A549 (cell line): ENCODE data around the gene SMG6. TPM values are rescaled to one million over a fixed set of nuclear protein-coding genes. Genes with fewer than 3 reads are reported as not detected.

Source experiments
- ATAC-seq, 2 experiments: fragments of 200-7000 bp in 1 of 2; fragments of >200 bp in 1 of 2; cut with Nextera tagmentation in 1 of 2; cut with Tn5 transposase in 1 of 2; 3 replicates each; pipeline versions ENCODE4 v1.8.0 to v1.9.1; 2018 to 2020; ENCODE audit warnings: mild to moderate bottlenecking in 1 of 2, moderate library complexity in 1 of 2
- CTCF ChIA-PET: fragments of 300-600 bp; sonication (Branson Sonifier 250); formaldehyde crosslinking; extraction: SDS; loops from one replicate; lab custom pipeline; 2021; ENCODE audit warnings: antibody characterized with exemption, inconsistent platforms; lab: Yijun Ruan, JAX
- POLR2A ChIA-PET: fragments of 350-600 bp; formaldehyde crosslinking; extraction: SDS; loops from one replicate; lab custom pipeline; 2021; ENCODE audit warnings: antibody characterized with exemption, inconsistent platforms; lab: Yijun Ruan, JAX
- DNase-seq, 2 experiments: peaks; one replicate each; pipeline versions ENCODE4 v3.0.0 to v3.0.0-alpha.2; 2011 to 2016; ENCODE audit warnings: low read depth in 1 of 2, low spot score in 1 of 2
- FAIRE-seq: peaks from 2 replicates; lab custom pipeline; 2011; peaks lifted over from hg19 to GRCh38; lab: Jason Lieb, UNC
- H3K27ac ChIP-seq, 2 experiments: fragments of >200 bp; sonication (Bioruptor Twin); formaldehyde crosslinking; 3 replicates each; pipeline ENCODE4 v1.5.1; 2016 to 2017
- H3K4me1 ChIP-seq: fragments of >200 bp; sonication (Bioruptor Twin); formaldehyde crosslinking; 3 replicates; pipeline ENCODE4 v1.6.1; 2016
- H3K4me2 ChIP-seq: fragments of >200 bp; sonication (Bioruptor Twin); formaldehyde crosslinking; 3 replicates; pipeline ENCODE4 v1.6.1; 2016
- H3K4me3 ChIP-seq: fragments of >200 bp; sonication (Bioruptor Twin); formaldehyde crosslinking; 3 replicates; pipeline ENCODE4 v1.5.1; 2016
- H3K9me3 ChIP-seq: fragments of >200 bp; sonication (Bioruptor Twin); formaldehyde crosslinking; 3 replicates; pipeline ENCODE4 v1.6.1; 2016
- BHLHE40 ChIP-seq: IDR thresholded peaks from 2 replicates; pipeline ENCODE4 v1.6.1; 2012; ENCODE audit warnings: low read depth, low read length, inconsistent platforms
- CBX2 ChIP-seq: fragments of 200-600 bp; sonication (generic); IDR thresholded peaks from 2 replicates; pipeline ENCODE4 v1.6.1; 2016; ENCODE audit warnings: low read depth, mild to moderate bottlenecking, borderline replicate concordance
- EHMT2 ChIP-seq: fragments of 200-600 bp; sonication (generic); IDR thresholded peaks from 2 replicates; pipeline ENCODE4 v1.6.1; 2016; ENCODE audit warnings: antibody characterized with exemption, low read depth, mild to moderate bottlenecking, moderate library complexity
- ELK1 ChIP-seq: fragments of 150-350 bp; IDR thresholded peaks from 2 replicates; pipeline ENCODE4 v1.6.1; 2014; ENCODE audit warnings: low read depth, mild to moderate bottlenecking, low read length
- ESRRA ChIP-seq: fragments of 150-350 bp; IDR thresholded peaks from 2 replicates; pipeline ENCODE4 v1.6.1; 2014; ENCODE audit warnings: mild to moderate bottlenecking, low read length, borderline replicate concordance
- FOSB ChIP-seq: fragments of 250-450 bp; sonication (Bioruptor Pico); IDR thresholded peaks from 2 replicates; pipeline ENCODE4 v1.5.0; 2020; ENCODE audit warnings: mild to moderate bottlenecking, moderate library complexity
- GATA3 ChIP-seq: IDR thresholded peaks from 2 replicates; pipeline ENCODE4 v1.6.1; 2012; ENCODE audit warnings: borderline replicate concordance
- HEYL ChIP-seq: fragments of 250-450 bp; sonication (Bioruptor Pico); IDR thresholded peaks from 2 replicates; pipeline ENCODE4 v1.8.0; 2021; ENCODE audit warnings: mild to moderate bottlenecking, moderate library complexity
- HOXA7 ChIP-seq: fragments of 250-450 bp; sonication (Bioruptor Pico); IDR thresholded peaks from 2 replicates; pipeline ENCODE4 v1.5.0; 2020; ENCODE audit warnings: mild to moderate bottlenecking, moderate library complexity
- JUN ChIP-seq, 2 experiments: fragments of >200 bp; sonication (Bioruptor Twin); formaldehyde crosslinking; IDR thresholded peaks; 2 replicates in 1 of 2; 3 replicates in 1 of 2; pipeline ENCODE4 v1.6.1; 2016 to 2017
- JUNB ChIP-seq: fragments of >200 bp; sonication (Bioruptor Twin); formaldehyde crosslinking; IDR thresholded peaks from 2 replicates; pipeline ENCODE4 v1.6.1; 2016
- KDM1A ChIP-seq: fragments of 200-600 bp; sonication (generic); IDR thresholded peaks from 2 replicates; pipeline ENCODE4 v1.6.1; 2016; ENCODE audit warnings: low read depth, mild to moderate bottlenecking
- KDM5A ChIP-seq: fragments of 200-600 bp; sonication (generic); IDR thresholded peaks from 2 replicates; pipeline ENCODE4 v1.6.1; 2016; ENCODE audit warnings: antibody characterized with exemption, mild to moderate bottlenecking
- MAZ ChIP-seq: fragments of 150-350 bp; IDR thresholded peaks from 2 replicates; pipeline ENCODE4 v1.6.1; 2014; ENCODE audit warnings: antibody characterized with exemption, low read depth, low read length, borderline replicate concordance
- MYC ChIP-seq: IDR thresholded peaks from 2 replicates; pipeline ENCODE4 v1.6.1; 2012; ENCODE audit warnings: mild to moderate bottlenecking, inconsistent platforms, low read length, improper control_type of control experiment, borderline replicate concordance
- NPAS2 ChIP-seq: fragments of 250-450 bp; sonication (Bioruptor Pico); IDR thresholded peaks from 2 replicates; pipeline ENCODE4 v1.8.0; 2022; ENCODE audit warnings: mild to moderate bottlenecking, moderate library complexity, borderline replicate concordance
- NR3C1 ChIP-seq: fragments of >200 bp; sonication (Bioruptor Twin); formaldehyde crosslinking; IDR thresholded peaks from 3 replicates; pipeline ENCODE4 v1.6.1; 2017
- PBX3 ChIP-seq: IDR thresholded peaks from 2 replicates; pipeline ENCODE4 v1.6.1; 2012
- POLR2AphosphoS2 ChIP-seq: conservative IDR thresholded peaks from 2 replicates; pipeline ENCODE4 v1.6.1; 2012; ENCODE audit warnings: low read length, improper control_type of control experiment, inconsistent platforms
- RCOR1 ChIP-seq: fragments of 150-350 bp; IDR thresholded peaks from 2 replicates; pipeline ENCODE4 v1.6.1; 2014; ENCODE audit warnings: antibody characterized with exemption, low read length, low read depth
- REST ChIP-seq: fragments of 200-600 bp; sonication (generic); IDR thresholded peaks from 2 replicates; pipeline ENCODE4 v1.6.1; 2016; ENCODE audit warnings: antibody characterized with exemption, mild to moderate bottlenecking, moderate library complexity
- RFX5 ChIP-seq: fragments of 450-650 bp; IDR thresholded peaks from 2 replicates; pipeline ENCODE4 v1.7.1; 2014; ENCODE audit warnings: antibody characterized with exemption, mild to moderate bottlenecking, moderate library complexity
- TFCP2L1 ChIP-seq: fragments of 250-450 bp; sonication (Bioruptor Pico); IDR thresholded peaks from 2 replicates; pipeline ENCODE4 v1.5.0; 2021; ENCODE audit warnings: mild to moderate bottlenecking
- WGBS: methylation state at CpG from one replicate; pipeline ENCODE4 v1.1.6; 2017; ENCODE audit errors: missing lambda C conversion rate; 5-methylcytosine and 5-hydroxymethylcytosine counted together
- polyA plus RNA-seq, 4 experiments: library from polyadenylated mRNA; depleted of rRNA in 3 of 4; stranded (reverse); fragments of >200 nt; fragmentation: RNase III in 1 of 4; extraction: RNeasy Plus Mini Kit Qiagen cat#74134 plus additional on column Dnase treatment in 1 of 4; gene quantifications; 2 replicates in 3 of 4; 3 replicates in 1 of 4; pipeline ENCODE4 v1.2.3, GENCODE V29; 2011 to 2017

The SMG6 gene
- polyA plus RNA-seq, 2 of the 4 experiments (the other 2 are of a cell fraction), result 4.7 to 17.0 TPM

GRCh38 chr17:2335726-2336214, 32.2 kb upstream of the SMG6 start:
- POLR2A ChIA-PET, result interaction anchor here (0.7 to 3.2 kb wide), 19 partner anchors 10 to 281 kb away, joined by 3 to 37 read pairs (median 5); partner anchors contain the start of genes HIC1, SMG6 and SRR
- FAIRE-seq, result no peak
- peak overlapping the region; percentile 94 to 99 for H3K27ac ChIP-seq
- CTCF ChIA-PET, result interaction anchor here (0.7 to 8.1 kb wide), 20 partner anchors 11 to 281 kb away, joined by 3 to 79 read pairs (median 6); partner anchors contain the start of genes HIC1, SMG6 and SRR
- no peaks in the 10 kb centered on the region for H3K9me3 ChIP-seq
- WGBS, result 6% methylated on average over 17 of the region's 17 CpGs
- no peak for ATAC-seq
- H3K4me2 ChIP-seq, result peak overlapping the region; percentile 86
- peak overlapping the region; percentile 99 for H3K4me3 ChIP-seq
- DNase-seq, result no peak
- TF ChIP-seq CBX2 (no peak), NPAS2 (no peak), FOSB (CRISPR knock-in tag) (no peak), TFCP2L1 (no peak), NR3C1 (no peak), EHMT2 (no peak), MYC (no peak), GATA3 (no peak), RFX5 (no peak), KDM5A (no peak), POLR2AphosphoS2 (no peak), JUN (IDR thresholded peaks at IDR 0.05) (no peak), BHLHE40 (no peak), HEYL (no peak), ELK1 (no peak), ESRRA (no peak), RCOR1 (no peak), PBX3 (no peak), JUNB (no peak), KDM1A (no peak)
- TF ChIP-seq, all 56 proteins: peak for 0
- H3K4me1 ChIP-seq, result peaks cover 20% of the 10 kb centered on the region

- H3K4me3 ChIP-seq, result no peak overlapping the region
- WGBS, result 60% methylated on average over 3 of the region's 3 CpGs
- H3K4me2 ChIP-seq, result no peak overlapping the region
- peak in 1 of 2 experiments; percentile 36 for DNase-seq
- ChIA-PET POLR2A (interaction anchor here (1.2 kb wide), 1 partner anchor 28 kb away, joined by 3 read pairs; the partner anchor contains the start of genes SMG6 and SRR), CTCF (interaction anchor here (0.8 to 3.1 kb wide), 12 partner anchors 11 to 90 kb away, joined by 3 to 17 read pairs (median 4); no protein-coding TSS in a partner anchor)
- TF ChIP-seq MAZ, result no peak
- TF ChIP-seq TFCP2L1, result no peak
- no peak for TF ChIP-seq JUNB
- peak; percentile 29; the same call in 1 of the 2 replicates for TF ChIP-seq HOXA7
- TF ChIP-seq JUN (IDR thresholded peaks at IDR 0.05), result no peak
- no peak for TF ChIP-seq REST
- peaks cover 15% of the 10 kb centered on the region for H3K4me1 ChIP-seq
- H3K9me3 ChIP-seq, result no peaks in the 10 kb centered on the region
- FAIRE-seq, result no peak
- H3K27ac ChIP-seq, result no peak overlapping the region
- ATAC-seq, result peak; percentile 11 to 36; a peak in 3 of 6 replicates
Measured at GRCh38 chr17:2331303-2331702, 27.7 kb upstream of the SMG6 start.
